ENCODE measurements around the gene EPN1. TPM values are rescaled to one million over a fixed set of nuclear protein-coding genes. Genes with fewer than 3 reads are reported as not detected.
A peak's percentile ranks its signal among the peaks of the same experiment; 100 is the strongest.

Gene EPN1
- total and polyA plus RNA-seq, 3 experiments from 2014 or later: 20.2 to 40.2 (median 39.0) TPM

DNA sequence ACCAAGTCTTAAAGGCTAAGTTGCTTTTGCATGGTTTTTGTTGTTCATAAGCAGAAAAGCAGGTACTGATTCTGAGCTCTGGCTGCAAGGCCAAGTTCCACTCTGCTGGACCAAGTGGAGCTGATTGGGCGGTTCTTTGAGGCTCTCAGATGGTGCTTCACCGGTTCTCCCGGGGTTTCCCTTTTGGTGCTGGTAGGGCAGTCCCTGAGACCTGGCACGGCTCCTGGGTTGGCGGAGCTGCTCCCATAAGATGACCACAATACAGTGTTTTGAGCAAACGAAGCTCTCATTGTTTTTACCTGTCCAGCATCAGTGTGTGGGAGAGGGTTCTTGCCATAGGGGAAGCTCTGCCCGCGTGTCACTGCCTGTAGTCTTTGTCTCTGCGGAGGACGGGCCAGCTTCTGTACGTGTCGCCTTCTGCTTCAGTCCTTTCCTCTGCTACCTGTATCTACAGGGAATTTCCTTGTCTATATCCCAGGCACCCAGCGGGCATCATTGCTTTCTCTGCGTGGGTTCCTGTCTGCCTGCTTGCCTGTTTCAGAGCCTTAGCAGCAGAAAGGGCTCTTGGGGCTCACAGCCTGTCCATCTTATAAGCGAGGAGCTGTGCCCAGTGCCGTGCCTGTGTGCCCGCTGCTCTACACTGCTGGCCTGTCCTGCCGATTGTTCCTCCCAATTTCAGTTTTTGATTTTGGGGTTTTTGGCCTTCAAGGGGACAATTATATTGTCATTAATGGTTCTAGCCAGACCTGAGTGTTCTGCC lies 17.9 kb upstream of the EPN1 start:
- Mint-ChIP-seq H3K4me1 (peaks cover 43 to 66% (median 47%) of the 10 kb centered on the region in 3 donors), H3K4me3 (peak overlapping the region; percentile 90 to 97 (median 93)), H3K36me3 (peaks cover 0 to 58% (median 11%) of the 10 kb centered on the region in 3 donors), H3K27ac (peak overlapping the region; percentile 82 to 99 (median 96)), H3K9me3 (peaks cover 0 to 3% (median 0%) of the 10 kb centered on the region in 5 donors), H3K27me3 (peaks cover 0 to 7% of the 10 kb centered on the region in 2 donors)
- POLR2A ChIA-PET: interaction anchor here (1.1 kb wide), 1 partner anchor 19 kb away, joined by 8 read pairs; no protein-coding TSS in a partner anchor
- Histone ChIP-seq H3K27me3 (ENCODE audit: insufficient read depth, low read length, poor library complexity, severe bottlenecking) (no peaks in the 10 kb centered on the region), H3K9me3 (ENCODE audit: low read length) (no peaks in the 10 kb centered on the region), H3K4me3 (ENCODE audit: low read length) (peak overlapping the region; percentile 91), H3K36me3 (ENCODE audit: insufficient read depth, low read length) (peaks cover 31% of the 10 kb centered on the region), H3K27ac (ENCODE audit: low read depth, low read length) (peak overlapping the region; percentile 29), H3K4me1 (ENCODE audit: insufficient read depth, low read length) (peaks cover 44% of the 10 kb centered on the region)
- CTCF ChIA-PET: interaction anchor here (2.9 kb wide), 1 partner anchor 14 kb away, joined by 10 read pairs; no protein-coding TSS in a partner anchor
- DNase-seq: no peak

DNA sequence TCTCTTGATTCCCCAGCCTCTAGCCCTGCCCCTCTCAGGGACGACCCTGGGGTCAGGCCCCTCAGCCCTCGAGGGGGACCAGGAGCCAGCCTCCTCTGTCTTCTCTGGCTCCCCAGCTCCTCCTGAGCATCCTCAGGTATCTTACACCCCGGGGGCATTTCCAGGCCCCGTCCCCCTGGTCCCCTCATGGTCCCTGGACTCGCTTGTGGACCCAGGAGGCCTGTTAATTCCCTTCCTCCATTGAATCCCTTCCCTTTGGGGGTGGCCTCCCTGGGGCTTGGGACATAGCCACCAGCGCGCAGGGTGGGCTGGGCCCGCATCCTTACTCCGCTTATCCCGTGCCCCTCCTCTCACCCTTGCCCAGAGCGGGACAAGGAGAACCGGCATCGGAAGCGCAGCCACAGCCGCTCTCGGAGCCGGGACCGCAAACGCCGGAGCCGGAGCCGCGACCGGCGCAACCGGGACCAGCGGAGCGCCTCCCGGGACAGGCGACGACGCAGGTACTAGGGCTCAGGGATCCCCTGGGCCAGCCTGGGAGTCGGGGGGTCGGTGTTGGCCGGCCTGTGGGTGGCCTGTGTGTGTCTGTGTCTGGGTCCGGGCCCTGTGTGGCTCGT lies 16.1 kb upstream of the EPN1 start:
- ChIA-PET CTCF (interaction anchor here (1.6 to 2.9 kb wide), 2 partner anchors 9 to 12 kb away, joined by 3 to 10 read pairs; no protein-coding TSS in a partner anchor), POLR2A (no interaction called here)
- Histone ChIP-seq H3K27me3 (ENCODE audit: insufficient read depth, low read length, poor library complexity, severe bottlenecking) (no peaks in the 10 kb centered on the region), H3K27ac (ENCODE audit: low read depth, low read length) (no peak overlapping the region), H3K36me3 (ENCODE audit: insufficient read depth, low read length) (peaks cover 48% of the 10 kb centered on the region), H3K9me3 (ENCODE audit: low read length) (no peaks in the 10 kb centered on the region), H3K4me3 (ENCODE audit: low read length) (no peak overlapping the region), H3K4me1 (ENCODE audit: insufficient read depth, low read length) (peaks cover 44% of the 10 kb centered on the region)
- Mint-ChIP-seq H3K4me1 (peaks cover 51 to 77% (median 59%) of the 10 kb centered on the region in 3 donors), H3K27me3 (peaks cover 0 to 4% of the 10 kb centered on the region in 2 donors), H3K9me3 (peaks cover 0 to 3% (median 0%) of the 10 kb centered on the region in 5 donors), H3K27ac (peak overlapping the region in 7 of 8 donors; percentile 56 to 99 (median 87)), H3K4me3 (peak overlapping the region in 3 of 7 donors; percentile 61 to 92 (median 75)), H3K36me3 (peaks cover 9 to 74% (median 19%) of the 10 kb centered on the region in 3 donors)
- no peak for DNase-seq

DNA sequence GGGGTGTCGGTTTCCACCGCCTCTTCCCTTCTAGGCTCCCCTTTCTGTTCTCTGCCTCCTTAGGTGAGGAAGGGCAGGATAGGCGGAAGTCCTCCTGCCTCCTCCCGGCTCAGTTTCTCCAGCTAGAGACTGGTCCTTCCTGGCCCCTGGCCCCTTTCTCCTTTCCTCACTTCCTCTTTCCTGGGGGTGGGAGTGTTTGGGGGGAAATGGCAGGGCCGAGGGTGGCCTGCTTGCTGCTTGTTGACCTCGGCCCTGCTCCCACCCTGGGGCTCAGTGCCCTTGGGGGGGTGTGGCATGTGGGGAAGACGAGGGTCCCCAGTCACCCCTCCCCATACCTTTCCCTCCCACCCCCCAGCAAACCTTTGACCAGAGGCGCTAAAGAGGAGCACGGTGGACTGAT lies 15.2 kb upstream of the EPN1 start:
- ChIA-PET CTCF (interaction anchor here (1.6 kb wide), 1 partner anchor 9 kb away, joined by 3 read pairs; no protein-coding TSS in a partner anchor), POLR2A (no interaction called here)
- H3K4me3 Mint-ChIP-seq: peak overlapping the region in 5 of 7 donors; percentile 31 to 84 (median 61)
- no peak for DNase-seq
- H3K27me3 Mint-ChIP-seq: peaks cover 0 to 1% of the 10 kb centered on the region in 2 donors
- H3K9me3 Mint-ChIP-seq: no peaks in the 10 kb centered on the region
- H3K4me1 ChIP-seq (ENCODE audit: insufficient read depth, low read length): peaks cover 44% of the 10 kb centered on the region
- no peak overlapping the region for H3K4me3 ChIP-seq (ENCODE audit: low read length)
- peaks cover 9 to 77% (median 19%) of the 10 kb centered on the region in 3 donors for H3K36me3 Mint-ChIP-seq
- no peaks in the 10 kb centered on the region for H3K9me3 ChIP-seq (ENCODE audit: low read length)
- H3K27ac Mint-ChIP-seq: peak overlapping the region in 5 of 8 donors; percentile 56 to 94 (median 85)
- no peaks in the 10 kb centered on the region for H3K27me3 ChIP-seq (ENCODE audit: insufficient read depth, low read length, poor library complexity, severe bottlenecking)
- H3K27ac ChIP-seq (ENCODE audit: low read depth, low read length): no peak overlapping the region
- H3K36me3 ChIP-seq (ENCODE audit: insufficient read depth, low read length): peaks cover 54% of the 10 kb centered on the region
- peaks cover 51 to 83% (median 59%) of the 10 kb centered on the region in 3 donors for H3K4me1 Mint-ChIP-seq

DNA sequence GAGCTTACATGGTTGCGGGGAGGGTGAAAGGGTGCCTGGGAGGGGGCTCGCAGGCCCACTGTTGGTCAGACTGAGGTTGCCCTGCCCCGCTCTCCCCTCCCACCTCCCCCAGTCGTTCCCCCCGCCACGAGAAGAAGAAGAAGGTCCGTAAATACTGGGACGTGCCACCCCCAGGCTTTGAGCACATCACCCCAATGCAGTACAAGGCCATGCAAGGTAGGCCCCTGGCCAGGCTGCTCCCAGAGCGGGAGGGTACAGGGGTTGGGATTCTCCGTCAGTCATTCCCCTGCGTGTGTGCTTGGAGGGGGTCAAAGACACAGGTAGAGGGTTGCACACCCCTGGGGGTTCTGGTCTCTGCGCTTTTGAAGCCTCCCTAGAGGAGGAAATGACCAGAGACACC lies 14.6 kb upstream of the EPN1 start:
- Mint-ChIP-seq H3K4me1 (peaks cover 51 to 85% (median 59%) of the 10 kb centered on the region in 3 donors), H3K27me3 (peaks cover 0 to 1% of the 10 kb centered on the region in 2 donors), H3K36me3 (peaks cover 9 to 77% (median 19%) of the 10 kb centered on the region in 3 donors), H3K9me3 (no peaks in the 10 kb centered on the region), H3K27ac (peak overlapping the region in 1 of 8 donors; percentile 68), H3K4me3 (no peak overlapping the region)
- Histone ChIP-seq H3K4me1 (ENCODE audit: insufficient read depth, low read length) (peaks cover 44% of the 10 kb centered on the region), H3K27ac (ENCODE audit: low read depth, low read length) (no peak overlapping the region), H3K36me3 (ENCODE audit: insufficient read depth, low read length) (peaks cover 54% of the 10 kb centered on the region), H3K27me3 (ENCODE audit: insufficient read depth, low read length, poor library complexity, severe bottlenecking) (no peaks in the 10 kb centered on the region), H3K9me3 (ENCODE audit: low read length) (no peaks in the 10 kb centered on the region), H3K4me3 (ENCODE audit: low read length) (no peak overlapping the region)
- CTCF ChIA-PET: no interaction called here
- DNase-seq: no peak
- POLR2A ChIA-PET: no interaction called here

DNA sequence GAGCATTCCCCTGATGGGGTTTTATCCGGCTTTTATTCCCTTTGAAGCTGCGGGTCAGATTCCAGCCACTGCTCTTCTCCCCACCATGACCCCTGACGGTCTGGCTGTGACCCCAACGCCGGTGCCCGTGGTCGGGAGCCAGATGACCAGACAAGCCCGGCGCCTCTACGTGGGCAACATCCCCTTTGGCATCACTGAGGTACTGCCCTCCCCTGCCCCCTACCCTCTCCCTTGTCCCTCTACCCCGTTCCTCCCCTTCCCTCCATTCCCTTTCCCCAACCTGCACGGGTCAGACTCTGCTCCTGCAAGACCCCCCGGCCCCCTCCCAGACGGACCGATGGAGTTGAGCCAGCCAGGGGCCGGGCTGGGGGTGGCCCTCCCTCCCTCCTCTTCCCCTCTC lies 14.0 kb upstream of the EPN1 start:
- DNase-seq: no peak
- H3K27ac Mint-ChIP-seq: peak overlapping the region in 1 of 8 donors; percentile 11
- Histone ChIP-seq H3K4me3 (ENCODE audit: low read length) (no peak overlapping the region), H3K27me3 (ENCODE audit: insufficient read depth, low read length, poor library complexity, severe bottlenecking) (no peaks in the 10 kb centered on the region), H3K36me3 (ENCODE audit: insufficient read depth, low read length) (peaks cover 59% of the 10 kb centered on the region), H3K27ac (ENCODE audit: low read depth, low read length) (no peak overlapping the region), H3K9me3 (ENCODE audit: low read length) (no peaks in the 10 kb centered on the region), H3K4me1 (ENCODE audit: insufficient read depth, low read length) (peaks cover 38% of the 10 kb centered on the region)
- H3K4me1 Mint-ChIP-seq: peaks cover 46 to 82% (median 53%) of the 10 kb centered on the region in 3 donors
- H3K36me3 Mint-ChIP-seq: peaks cover 9 to 75% (median 19%) of the 10 kb centered on the region in 3 donors
- no peak overlapping the region for H3K4me3 Mint-ChIP-seq
- POLR2A ChIA-PET: no interaction called here
- no peaks in the 10 kb centered on the region for H3K9me3 Mint-ChIP-seq
- CTCF ChIA-PET: no interaction called here
- H3K27me3 Mint-ChIP-seq: peaks cover 0 to 1% of the 10 kb centered on the region in 2 donors

DNA sequence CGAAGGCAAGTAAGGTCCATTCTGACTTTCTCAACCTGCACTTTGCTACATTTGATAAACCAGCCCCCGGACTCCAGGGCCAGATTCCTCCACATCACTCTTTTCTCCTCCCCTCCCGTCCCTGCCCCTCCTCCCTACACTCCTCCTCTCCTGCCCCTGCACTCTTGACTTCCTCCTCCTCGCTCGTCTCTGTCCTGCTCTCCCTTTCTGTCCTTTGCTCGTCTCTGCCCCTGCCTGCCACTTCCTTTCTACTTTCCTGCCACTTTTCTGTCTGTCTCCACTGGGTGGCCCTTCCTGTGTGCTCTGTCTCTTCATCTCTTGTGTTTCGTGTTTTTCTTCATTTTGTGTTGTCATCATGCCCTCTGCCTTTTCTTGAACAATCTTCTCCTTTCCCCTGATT lies 13.2 kb upstream of the EPN1 start:
- no peak overlapping the region for H3K27ac ChIP-seq (ENCODE audit: low read depth, low read length)
- H3K4me1 ChIP-seq (ENCODE audit: insufficient read depth, low read length): peaks cover 30% of the 10 kb centered on the region
- Mint-ChIP-seq H3K4me1 (peaks cover 37 to 82% (median 45%) of the 10 kb centered on the region in 3 donors), H3K27me3 (peaks cover 0 to 1% of the 10 kb centered on the region in 2 donors), H3K4me3 (peak overlapping the region in 2 of 7 donors; percentile 13 to 44), H3K36me3 (peaks cover 9 to 80% (median 19%) of the 10 kb centered on the region in 3 donors), H3K9me3 (no peaks in the 10 kb centered on the region), H3K27ac (peak overlapping the region in 6 of 8 donors; percentile 1 to 80 (median 23))
- ChIA-PET CTCF (no interaction called here), POLR2A (no interaction called here)
- no peaks in the 10 kb centered on the region for H3K9me3 ChIP-seq (ENCODE audit: low read length)
- H3K36me3 ChIP-seq (ENCODE audit: insufficient read depth, low read length): peaks cover 67% of the 10 kb centered on the region
- H3K27me3 ChIP-seq (ENCODE audit: insufficient read depth, low read length, poor library complexity, severe bottlenecking): no peaks in the 10 kb centered on the region
- H3K4me3 ChIP-seq (ENCODE audit: low read length): no peak overlapping the region
- DNase-seq: no peak

DNA sequence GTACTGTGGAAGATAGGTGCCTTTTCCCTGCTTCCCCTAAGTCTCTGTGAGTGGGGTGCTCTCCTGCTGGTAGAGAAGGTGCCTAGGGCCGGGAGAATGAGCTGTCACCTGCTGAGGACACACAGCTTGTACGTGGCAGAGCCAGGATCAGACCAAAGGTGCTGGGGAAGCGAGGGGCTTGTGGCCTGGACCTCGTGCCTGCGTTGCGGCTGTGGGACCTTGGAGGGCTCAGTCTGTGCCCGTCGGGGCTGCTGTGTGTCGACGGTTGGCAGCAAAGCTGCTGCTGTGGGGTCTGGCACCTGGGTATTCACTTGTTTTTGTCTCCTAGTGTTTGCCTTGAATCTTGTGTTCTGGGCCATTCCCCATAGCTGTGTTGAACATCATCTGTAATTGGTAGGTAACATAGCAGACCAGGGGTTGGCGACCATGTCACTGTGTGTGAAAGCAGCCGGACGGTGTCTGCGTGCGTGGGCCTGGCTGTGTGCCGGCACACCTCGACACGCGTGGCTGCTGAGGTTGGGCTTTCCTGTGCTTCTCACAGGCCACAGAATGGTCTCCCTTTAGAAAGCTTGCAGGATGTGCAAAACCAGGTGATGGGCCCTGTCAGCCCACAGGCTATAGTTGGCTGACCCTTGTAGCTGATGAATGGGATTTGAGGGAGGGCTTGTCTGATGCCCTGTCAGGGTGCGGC lies 11.0 kb upstream of the EPN1 start:
- H3K27me3 ChIP-seq (ENCODE audit: insufficient read depth, low read length, poor library complexity, severe bottlenecking): no peaks in the 10 kb centered on the region
- ChIA-PET POLR2A (interaction anchor here (0.7 kb wide), 1 partner anchor 17 kb away, joined by 3 read pairs; no protein-coding TSS in a partner anchor), CTCF (interaction anchor here (1.5 kb wide), 1 partner anchor 10 kb away, joined by 5 read pairs; no protein-coding TSS in a partner anchor)
- no peaks in the 10 kb centered on the region for H3K9me3 Mint-ChIP-seq
- H3K4me1 ChIP-seq (ENCODE audit: insufficient read depth, low read length): peaks cover 9% of the 10 kb centered on the region
- DNase-seq: no peak
- H3K4me1 Mint-ChIP-seq: peaks cover 20 to 72% (median 27%) of the 10 kb centered on the region in 3 donors
- no peaks in the 10 kb centered on the region for H3K9me3 ChIP-seq (ENCODE audit: low read length)
- H3K36me3 Mint-ChIP-seq: peaks cover 9 to 87% (median 20%) of the 10 kb centered on the region in 3 donors
- H3K27me3 Mint-ChIP-seq: peaks cover 0 to 1% of the 10 kb centered on the region in 2 donors
- H3K4me3 Mint-ChIP-seq: no peak overlapping the region
- H3K27ac ChIP-seq (ENCODE audit: low read depth, low read length): no peak overlapping the region
- no peak overlapping the region for H3K4me3 ChIP-seq (ENCODE audit: low read length)
- H3K27ac Mint-ChIP-seq: peak overlapping the region in 2 of 8 donors; percentile 48 to 66
- peaks cover 87% of the 10 kb centered on the region for H3K36me3 ChIP-seq (ENCODE audit: insufficient read depth, low read length)

All from CD8-positive, alpha-beta memory T cell (primary cell).